Pericardium fibroblast (primary cell): ENCODE results near the gene FADS1. TPM values are rescaled to one million over a fixed set of nuclear protein-coding genes. Genes with fewer than 3 reads are reported as not detected.

ENCODE experiments used
- total RNA-seq: library from RNA; depleted of rRNA; stranded (reverse); fragments of >200 nt; gene quantifications from 2 replicates; pipeline ENCODE4 v1.2.3, GENCODE V29; 2015

The FADS1 gene
- 128 and 148 TPM in 2 replicates for total RNA-seq

GRCh38 chr11:61816736-61817455 is at the start of gene FADS1:
Gene FADS1 (minus strand): TSS chr11:61817003. CDS start chr11:61816929, 74 bp downstream.

GRCh38 chr11:61827571-61828378 is 11.0 kb upstream of the FADS1 start, which contains the start of gene FADS2:
Gene FADS2 (plus strand): TSS chr11:61828300. CDS start chr11:61828391, 91 bp downstream.

GRCh38 chr11:61792310-61793082 is 24.3 kb downstream of the FADS1 start, which contains the start of the genes FEN1 and TMEM258:
Gene FEN1 (plus strand): TSS chr11:61792911. CDS start chr11:61795362, 2,451 bp downstream.
Gene TMEM258 (minus strand): TSS chr11:61792599. CDS start chr11:61792558, 41 bp downstream.

GRCh38 chr11:61752117-61752924 is 64.5 kb downstream of the FADS1 start, which contains the start of gene MYRF:
Gene MYRF (plus strand): TSS chr11:61752636. CDS start chr11:61752745, 109 bp downstream.

Other genes starting within 250 kb of the FADS1 start
- gene SYT7, start 235.9 kb downstream of the FADS1 start, total RNA-seq: 0.47 and 2.6 TPM in 2 replicates
- gene DAGLA, start 136.6 kb downstream of the FADS1 start, total RNA-seq: 1.9 and 2.0 TPM in 2 replicates
- 3.8 and 25.6 TPM in 2 replicates for gene MYRF, start 64.4 kb downstream of the FADS1 start, total RNA-seq
- gene TMEM258, start 24.4 kb downstream of the FADS1 start, total RNA-seq: 66.1 and 82.9 TPM in 2 replicates
- gene FEN1, start 24.1 kb downstream of the FADS1 start, total RNA-seq: 7.5 and 8.2 TPM in 2 replicates
- 359 and 649 TPM in 2 replicates for gene FADS2, start 11.3 kb upstream of the FADS1 start, total RNA-seq
- gene FADS3, start 74.5 kb upstream of the FADS1 start, total RNA-seq: 127 and 137 TPM in 2 replicates
- gene RAB3IL1, start 100.6 kb upstream of the FADS1 start, total RNA-seq: 28.1 and 28.5 TPM in 2 replicates
- 1.5 and 3.7 TPM in 2 replicates for gene BEST1, start 133.3 kb upstream of the FADS1 start, total RNA-seq
- gene FTH1, start 150.6 kb upstream of the FADS1 start, total RNA-seq: 1,171 and 2,524 TPM in 2 replicates